Suprapubic skin (tissue), 4 donors: ENCODE data around the gene JAKMIP1. TPM values are rescaled to one million over a fixed set of nuclear protein-coding genes. Genes with fewer than 3 reads are reported as not detected.

ENCODE experiments used
- DNase-seq, 2 donors: peaks; one replicate each; pipeline ENCODE4 v3.0.0-alpha.2; 2019; ENCODE audit warnings: low spot score in 2 of 2
- H3K27ac ChIP-seq: fragments of 200-600 bp; sonication (generic); one replicate; pipeline ENCODE4 v1.5.1; 2019
- H3K27me3 ChIP-seq: fragments of 200-600 bp; sonication (generic); one replicate; pipeline ENCODE4 v1.5.1; 2019
- H3K36me3 ChIP-seq: fragments of 200-600 bp; sonication (generic); one replicate; pipeline ENCODE4 v1.5.1; 2019
- H3K4me1 ChIP-seq: fragments of 200-600 bp; sonication (generic); one replicate; pipeline ENCODE4 v1.5.1; 2019
- H3K4me3 ChIP-seq: fragments of 200-600 bp; sonication (generic); one replicate; pipeline ENCODE4 v1.5.1; 2019; ENCODE audit warnings: mild to moderate bottlenecking
- H3K9me3 ChIP-seq: fragments of 200-600 bp; sonication (generic); one replicate; pipeline ENCODE4 v1.5.1; 2019
- CTCF ChIP-seq, 2 donors: fragments of 200-600 bp in 1 of 2; fragments of 450-650 bp in 1 of 2; sonication (generic) in 1 of 2; IDR thresholded peaks; one replicate each; pipeline ENCODE4 v1.5.1; 2016 to 2019; ENCODE audit warnings: antibody characterized with exemption in 2 of 2, mild to moderate bottlenecking in 1 of 2, moderate library complexity in 1 of 2
- EP300 ChIP-seq: sonication (generic); formaldehyde crosslinking; IDR thresholded peaks from one replicate; pipeline ENCODE4 v1.6.1; 2017; ENCODE audit warnings: antibody characterized with exemption
- POLR2A ChIP-seq, 2 donors: fragments of 450-650 bp; IDR thresholded peaks; one replicate each; pipeline ENCODE4 v1.6.1; 2017; ENCODE audit warnings: antibody characterized with exemption in 2 of 2, mild to moderate bottlenecking in 2 of 2, moderate library complexity in 2 of 2
- POLR2AphosphoS5 ChIP-seq, 3 donors: sonication (generic); formaldehyde crosslinking; IDR thresholded peaks; one replicate each; pipeline ENCODE4 v1.6.1; 2017; ENCODE audit warnings: antibody characterized with exemption in 3 of 3
- WGBS: methylation state at CpG from one replicate; pipeline ENCODE4 v1.1.5; 2018; 5-methylcytosine and 5-hydroxymethylcytosine counted together
- total RNA-seq, 4 donors: library from RNA; depleted of rRNA; stranded (reverse); fragments of >200 nt; gene quantifications; one replicate each; pipeline ENCODE4 v1.1.0, GENCODE V29; 2016

JAKMIP1 gene
- total RNA-seq, 4 donors from 2014 or later = 0.24 TPM; not detected in 3

DNA sequence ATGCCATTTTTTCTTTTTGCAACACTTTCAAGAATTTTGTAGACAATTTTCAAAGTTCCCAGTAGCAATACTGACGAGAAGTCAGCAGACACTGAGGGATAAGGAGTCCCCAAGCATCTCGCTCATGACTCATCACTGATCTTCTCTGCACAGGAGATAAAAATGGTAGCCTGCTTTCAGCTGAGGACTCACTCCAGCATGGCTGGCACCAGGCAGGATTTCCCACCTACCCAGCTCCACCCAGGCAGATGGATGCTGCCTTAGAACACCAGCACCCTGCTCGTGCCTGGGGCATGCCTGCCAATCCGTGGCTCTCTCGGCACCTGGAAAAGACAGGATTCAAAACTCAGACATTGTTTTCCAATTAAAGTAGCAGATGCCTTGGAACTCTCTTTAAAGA is 24.9 kb downstream of the JAKMIP1 start:
- Histone ChIP-seq H3K27ac (no peak overlapping the region), H3K9me3 (peaks cover under 1% of the 10 kb centered on the region), H3K27me3 (peaks cover 12% of the 10 kb centered on the region), H3K4me1 (no peaks in the 10 kb centered on the region), H3K36me3 (no peaks in the 10 kb centered on the region), H3K4me3 (no peak overlapping the region)
- WGBS = 81% methylated on average over 5 of the region's 5 CpGs
- TF ChIP-seq POLR2A (IDR thresholded peaks at IDR 0.05) (no peak), CTCF (IDR thresholded peaks at IDR 0.05) (no peak), EP300 (no peak), POLR2AphosphoS5 (IDR thresholded peaks at IDR 0.05) (no peak)
- no peak for DNase-seq

- 64% methylated on average over 3 of the region's 3 CpGs for WGBS
Observed at GRCh38 chr4:6172927-6173200, 27.5 kb downstream of the JAKMIP1 start.

GRCh38 chr4:6172093-6172926 is 28.0 kb downstream of the JAKMIP1 start:
- no peaks in the 10 kb centered on the region for H3K9me3 ChIP-seq
- 42% methylated on average over 5 of the region's 9 CpGs for WGBS
- peaks cover 7% of the 10 kb centered on the region for H3K27me3 ChIP-seq
- DNase-seq = no peak
- no peak overlapping the region for H3K27ac ChIP-seq
- TF ChIP-seq EP300 (no peak), POLR2AphosphoS5 (IDR thresholded peaks at IDR 0.05) (no peak), CTCF (IDR thresholded peaks at IDR 0.05) (no peak), POLR2A (IDR thresholded peaks at IDR 0.05) (no peak)
- no peaks in the 10 kb centered on the region for H3K36me3 ChIP-seq
- H3K4me3 ChIP-seq = no peak overlapping the region
- H3K4me1 ChIP-seq = no peaks in the 10 kb centered on the region

More at GRCh38 chr4:6172927-6173200, 27.5 kb downstream of the JAKMIP1 start:
- H3K27me3 ChIP-seq = peaks cover 7% of the 10 kb centered on the region
- no peaks in the 10 kb centered on the region for H3K4me1 ChIP-seq
- H3K27ac ChIP-seq = no peak overlapping the region
- H3K36me3 ChIP-seq = no peaks in the 10 kb centered on the region
- no peak for DNase-seq
- no peak overlapping the region for H3K4me3 ChIP-seq
- H3K9me3 ChIP-seq = no peaks in the 10 kb centered on the region
- no peak for TF ChIP-seq CTCF (IDR thresholded peaks at IDR 0.05)
- TF ChIP-seq POLR2A (IDR thresholded peaks at IDR 0.05) = no peak
- no peak for TF ChIP-seq POLR2AphosphoS5 (IDR thresholded peaks at IDR 0.05)
- TF ChIP-seq EP300 = no peak

DNA sequence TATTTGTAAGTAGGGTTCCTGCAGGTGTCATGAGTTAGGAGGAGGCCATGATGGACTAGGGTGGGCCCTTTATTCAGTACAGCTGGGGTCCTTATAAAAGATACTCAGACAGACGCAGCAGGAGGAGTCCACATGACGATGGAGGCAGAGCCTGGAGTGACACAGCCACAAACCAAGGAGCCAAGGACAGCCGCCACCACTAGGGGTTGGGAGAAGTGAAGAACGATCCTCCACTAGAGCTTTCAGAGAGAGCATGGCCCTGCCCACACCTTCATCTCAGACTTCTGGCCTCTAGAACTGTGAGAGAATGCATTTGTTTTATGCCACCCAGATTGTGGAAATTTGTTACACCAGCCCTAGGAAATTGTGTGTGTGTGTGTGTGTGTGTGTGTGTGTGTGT is 31.1 kb downstream of the JAKMIP1 start:
- Histone ChIP-seq H3K27ac (no peak overlapping the region), H3K4me1 (no peaks in the 10 kb centered on the region), H3K27me3 (no peaks in the 10 kb centered on the region), H3K9me3 (no peaks in the 10 kb centered on the region), H3K4me3 (no peak overlapping the region), H3K36me3 (no peaks in the 10 kb centered on the region)
- 73% methylated on average over 4 of the region's 4 CpGs for WGBS
- no peak for DNase-seq
- TF ChIP-seq POLR2A (IDR thresholded peaks at IDR 0.05) (no peak), POLR2AphosphoS5 (IDR thresholded peaks at IDR 0.05) (no peak), CTCF (IDR thresholded peaks at IDR 0.05) (no peak), EP300 (no peak)

- DNase-seq = no peak
- no peaks in the 10 kb centered on the region for H3K4me1 ChIP-seq
- no peaks in the 10 kb centered on the region for H3K9me3 ChIP-seq
- no peaks in the 10 kb centered on the region for H3K27me3 ChIP-seq
- TF ChIP-seq POLR2A (IDR thresholded peaks at IDR 0.05) = no peak
- no peak for TF ChIP-seq POLR2AphosphoS5 (IDR thresholded peaks at IDR 0.05)
- no peak for TF ChIP-seq EP300
- no peak for TF ChIP-seq CTCF (IDR thresholded peaks at IDR 0.05)
- H3K36me3 ChIP-seq = no peaks in the 10 kb centered on the region
- no peak overlapping the region for H3K27ac ChIP-seq
- 94% methylated on average over 6 of the region's 6 CpGs for WGBS
- no peak overlapping the region for H3K4me3 ChIP-seq
Observed at GRCh38 chr4:6165766-6166165, 34.6 kb downstream of the JAKMIP1 start.
